OCI-LY1 (cell line): ENCODE results near the gene SLC37A4.
"Not testable (repeated sequence)": the region's sequence is repeated elsewhere in the genome, so short reads cannot be mapped to it uniquely, and the experiment has no call there.

ENCODE experiments used
- H2AFZ ChIP-seq: fragments of 200-600 bp; sonication (generic), shearing (Covaris generic); 2 replicates; pipeline ENCODE4 v1.6.0; 2014; ENCODE audit warnings: antibody characterized with exemption, mild to moderate bottlenecking, low read length
- H3F3A ChIP-seq: fragments of 200-600 bp; sonication (generic), shearing (Covaris generic); 2 replicates; pipeline ENCODE4 v1.6.0; 2014; ENCODE audit warnings: mild to moderate bottlenecking, antibody characterized with exemption, low read length, moderate library complexity; ENCODE audit not compliant: insufficient read depth
- H3K27ac ChIP-seq: fragments of 200-600 bp; sonication (generic); 2 replicates; pipeline ENCODE4 v1.5.1; 2014; ENCODE audit warnings: low read length, mixed run types, mild to moderate bottlenecking, low read depth; ENCODE audit not compliant: poor library complexity, severe bottlenecking
- H3K27me3 ChIP-seq: fragments of 200-600 bp; sonication (generic); 2 replicates; pipeline ENCODE4 v1.6.0; 2014; ENCODE audit warnings: antibody characterized with exemption, mild to moderate bottlenecking, low read length, moderate library complexity; ENCODE audit not compliant: insufficient read depth
- H3K36me3 ChIP-seq: fragments of 200-600 bp; sonication (generic); 2 replicates; pipeline ENCODE4 v1.6.1; 2014; ENCODE audit warnings: mild to moderate bottlenecking, antibody characterized with exemption, low read length, moderate library complexity, mixed read lengths; ENCODE audit not compliant: insufficient read depth
- H3K4me1 ChIP-seq: fragments of 200-600 bp; sonication (generic); 2 replicates; pipeline ENCODE4 v1.5.1; 2014; ENCODE audit warnings: mild to moderate bottlenecking, low read length, moderate library complexity; ENCODE audit not compliant: insufficient read depth, severe bottlenecking
- H3K4me2 ChIP-seq: fragments of 200-600 bp; sonication (generic), shearing (Covaris generic); 2 replicates; pipeline ENCODE4 v1.6.1; 2014; ENCODE audit warnings: low read length
- H3K4me3 ChIP-seq: fragments of 200-600 bp; sonication (generic); 2 replicates; pipeline ENCODE4 v1.5.1; 2014; ENCODE audit warnings: low read length, low read depth, mild to moderate bottlenecking, mixed read lengths; ENCODE audit not compliant: poor library complexity, severe bottlenecking
- H3K79me2 ChIP-seq: fragments of 200-600 bp; shearing (Covaris generic); 2 replicates; pipeline ENCODE4 v1.6.1; 2016; ENCODE audit warnings: mixed run types, low read length, mixed read lengths; ENCODE audit not compliant: insufficient read depth
- H3K9ac ChIP-seq: fragments of 200-600 bp; sonication (generic), shearing (Covaris generic); 2 replicates; pipeline ENCODE4 v1.6.1; 2014; ENCODE audit warnings: mild to moderate bottlenecking, low read length, mixed read lengths
- H3K9me2 ChIP-seq: fragments of 200-600 bp; sonication (generic), shearing (Covaris generic); 2 replicates; pipeline ENCODE4 v1.6.1; 2014; ENCODE audit warnings: low read depth, mild to moderate bottlenecking, low read length, mixed read lengths
- H3K9me3 ChIP-seq: fragments of 200-600 bp; shearing (Covaris generic); 2 replicates; pipeline ENCODE4 v1.6.1; 2014; ENCODE audit warnings: low read length, mixed read lengths
- H4K20me1 ChIP-seq: fragments of 200-600 bp; sonication (generic), shearing (Covaris generic); 2 replicates; pipeline ENCODE4 v1.6.0; 2016; ENCODE audit warnings: mild to moderate bottlenecking, low read length; ENCODE audit not compliant: insufficient read depth
- CTCF ChIP-seq: fragments of 200-600 bp; sonication (generic), shearing (Covaris generic); IDR thresholded peaks from 2 replicates; pipeline ENCODE4 v1.5.1; 2017; ENCODE audit warnings: mild to moderate bottlenecking, antibody characterized with exemption, low read length, moderate library complexity, mixed read lengths
- EZH2 ChIP-seq: fragments of 200-600 bp; sonication (generic), shearing (Covaris generic); IDR thresholded peaks from 2 replicates; pipeline ENCODE4 v1.8.0; 2017; ENCODE audit warnings: borderline replicate concordance, mixed run types, mild to moderate bottlenecking, antibody characterized with exemption, low read length, moderate library complexity, mixed read lengths

The SLC37A4 gene

GRCh38 chr11:118997627-118998387 is 32.9 kb downstream of the SLC37A4 start, which contains the start of gene CENATAC:
Gene CENATAC, plus strand, starts transcription at chr11:118998138. Its CDS starts 60 bp downstream, at chr11:118998198.
- Histone ChIP-seq H3K4me1 (peaks cover 21% of the 10 kb centered on the region), H4K20me1 (no peaks in the 10 kb centered on the region), H3K9me3 (no peaks in the 10 kb centered on the region), H3K27me3 (no peaks in the 10 kb centered on the region), H3K27ac (peak within 1 kb of the TSS; percentile 37), H2AFZ (no peak within 1 kb of the TSS), H3F3A (no peaks in the 10 kb centered on the region), H3K9ac (peak within 1 kb of the TSS; percentile 93), H3K4me2 (peak within 1 kb of the TSS; percentile 94), H3K79me2 (peaks cover 4% of the 10 kb centered on the region; the same call in 1 of the 2 replicates), H3K4me3 (peak within 1 kb of the TSS; percentile 86), H3K36me3 (peaks cover 33% of the 10 kb centered on the region), H3K9me2 (no peaks in the 10 kb centered on the region)
- TF ChIP-seq CTCF = no peak
- no peak for TF ChIP-seq EZH2

- peak overlapping the region; percentile 86 for H3K4me3 ChIP-seq
- TF ChIP-seq CTCF = peak; percentile 16; the same call in 1 of the 2 replicates
- no peak for TF ChIP-seq EZH2
- peaks cover 4% of the 10 kb centered on the region; the same call in 1 of the 2 replicates for H3K79me2 ChIP-seq
- no peaks in the 10 kb centered on the region for H4K20me1 ChIP-seq
- H3F3A ChIP-seq = no peaks in the 10 kb centered on the region
- H3K27ac ChIP-seq = peak overlapping the region; percentile 37
- H3K9me2 ChIP-seq = no peaks in the 10 kb centered on the region
- no peaks in the 10 kb centered on the region for H3K9me3 ChIP-seq
- peaks cover 28% of the 10 kb centered on the region for H3K36me3 ChIP-seq
- no peak overlapping the region for H2AFZ ChIP-seq
- H3K27me3 ChIP-seq = no peaks in the 10 kb centered on the region
- peak overlapping the region; percentile 94 for H3K4me2 ChIP-seq
- H3K4me1 ChIP-seq = peaks cover 21% of the 10 kb centered on the region
- peak overlapping the region; percentile 93 for H3K9ac ChIP-seq
These were observed 33.6 kb downstream of the SLC37A4 start for GRCh38 chr11:118996926-118997626.

- H3K27ac ChIP-seq, H3K79me2 ChIP-seq, H4K20me1 ChIP-seq, H3K4me3 ChIP-seq, H3K9me3 ChIP-seq, H3K9ac ChIP-seq, H3K36me3 ChIP-seq, H3K4me1 ChIP-seq, H2AFZ ChIP-seq, H3K9me2 ChIP-seq, H3K4me2 ChIP-seq, H3F3A ChIP-seq, H3K27me3 ChIP-seq: not testable (repeated sequence)
These were observed 39.1 kb downstream of the SLC37A4 start for GRCh38 chr11:118991486-118992038.
